HL-60 (cell line): ENCODE results near the gene GPATCH1.

Source experiments
- CTCF ChIP-seq: IDR thresholded peaks from one replicate; pipeline ENCODE4 v1.5.1; 2011; ENCODE audit warnings: low read length, control low read depth, inconsistent platforms; ENCODE audit not compliant: insufficient read depth
- POLR2AphosphoS5 ChIP-seq: IDR thresholded peaks from 2 replicates; pipeline ENCODE4 v1.6.1; 2012; ENCODE audit warnings: low read depth
- SPI1 ChIP-seq: IDR thresholded peaks from 2 replicates; pipeline ENCODE4 v1.6.1; 2012; ENCODE audit warnings: low read depth, mild to moderate bottlenecking, borderline replicate concordance

GRCh38 chr19:33125929-33126388, 45.0 kb downstream of the GPATCH1 start:
- TF ChIP-seq POLR2AphosphoS5 (no peak), SPI1 (no peak), CTCF (peak; percentile 57)
